Muscle of arm (tissue), 12 donors: ENCODE data around the gene DLG2. TPM values are rescaled to one million over a fixed set of nuclear protein-coding genes. Genes with fewer than 3 reads are reported as not detected.
A peak's percentile ranks its signal among the peaks of the same experiment; 100 is the strongest.

ENCODE experiments used
- DNase-seq: peaks from one replicate; pipeline ENCODE4 v3.0.0-alpha.2; 2013
- polyA plus RNA-seq, 12 donors: library from polyadenylated mRNA; unstranded; fragments of 120-200 nt; gene quantifications; one replicate each; pipeline ENCODE4 v1.2.1, GENCODE V29; 2013; ENCODE audit not compliant: insufficient read length in 12 of 12

Gene DLG2
- polyA plus RNA-seq, 12 donors, result 8.3 to 18.2 (median 14.0) TPM; not detected in 1

- no peak for DNase-seq
Observed at GRCh38 chr11:84014539-84014938, 1612.6 kb downstream of the DLG2 start.

- no peak for DNase-seq
Observed at GRCh38 chr11:84012171-84012826, 1614.8 kb downstream of the DLG2 start.

GRCh38 chr11:84003181-84003580 is 1624.0 kb downstream of the DLG2 start:
- DNase-seq, result no peak

- no peak for DNase-seq
Observed at GRCh38 chr11:83998921-83999320, 1628.2 kb downstream of the DLG2 start.

GRCh38 chr11:83990160-83990733 is 1636.9 kb downstream of the DLG2 start:
- peak; percentile 9 for DNase-seq

GRCh38 chr11:83982825-83983224 is 1644.3 kb downstream of the DLG2 start:
- no peak for DNase-seq

GRCh38 chr11:83979593-83979992 is 1647.6 kb downstream of the DLG2 start:
- DNase-seq, result no peak

- DNase-seq, result no peak
Observed at GRCh38 chr11:83978942-83979341, 1648.2 kb downstream of the DLG2 start.

- no peak for DNase-seq
Observed at GRCh38 chr11:83976086-83976485, 1651.1 kb downstream of the DLG2 start.

GRCh38 chr11:83972536-83972935 is 1654.6 kb downstream of the DLG2 start:
- DNase-seq, result no peak

- DNase-seq, result no peak
Observed at GRCh38 chr11:83971063-83971462, 1656.1 kb downstream of the DLG2 start.

- DNase-seq, result no peak
Observed at GRCh38 chr11:83970061-83970671, 1657.0 kb downstream of the DLG2 start.

- DNase-seq, result no peak
Observed at GRCh38 chr11:83957038-83957900, 1669.9 kb downstream of the DLG2 start.

- no peak for DNase-seq
Observed at GRCh38 chr11:83956119-83956697, 1670.9 kb downstream of the DLG2 start.

GRCh38 chr11:83954780-83955179 is 1672.4 kb downstream of the DLG2 start:
- DNase-seq, result no peak

GRCh38 chr11:83951521-83951920 is 1675.6 kb downstream of the DLG2 start:
- DNase-seq, result no peak

GRCh38 chr11:83948200-83948599 is 1678.9 kb downstream of the DLG2 start:
- DNase-seq, result no peak

- no peak for DNase-seq
Observed at GRCh38 chr11:83945976-83946375, 1681.2 kb downstream of the DLG2 start.

- no peak for DNase-seq
Observed at GRCh38 chr11:83941050-83941449, 1686.1 kb downstream of the DLG2 start.

- DNase-seq, result no peak
Observed at GRCh38 chr11:83938148-83938547, 1689.0 kb downstream of the DLG2 start.

GRCh38 chr11:83933008-83933407 is 1694.1 kb downstream of the DLG2 start:
- DNase-seq, result no peak

- no peak for DNase-seq
Observed at GRCh38 chr11:83927422-83927821, 1699.7 kb downstream of the DLG2 start.
